GM21825 (cell line): ENCODE data around the gene CSMD2.

Source experiments
- ATAC-seq: cut with Tn5 transposase; IDR thresholded peaks from one replicate; pipeline ENCODE4 v1.9.1; 2021; ENCODE audit warnings: mild to moderate bottlenecking, moderate library complexity; ENCODE audit not compliant: unreplicated experiment

Gene CSMD2

DNA sequence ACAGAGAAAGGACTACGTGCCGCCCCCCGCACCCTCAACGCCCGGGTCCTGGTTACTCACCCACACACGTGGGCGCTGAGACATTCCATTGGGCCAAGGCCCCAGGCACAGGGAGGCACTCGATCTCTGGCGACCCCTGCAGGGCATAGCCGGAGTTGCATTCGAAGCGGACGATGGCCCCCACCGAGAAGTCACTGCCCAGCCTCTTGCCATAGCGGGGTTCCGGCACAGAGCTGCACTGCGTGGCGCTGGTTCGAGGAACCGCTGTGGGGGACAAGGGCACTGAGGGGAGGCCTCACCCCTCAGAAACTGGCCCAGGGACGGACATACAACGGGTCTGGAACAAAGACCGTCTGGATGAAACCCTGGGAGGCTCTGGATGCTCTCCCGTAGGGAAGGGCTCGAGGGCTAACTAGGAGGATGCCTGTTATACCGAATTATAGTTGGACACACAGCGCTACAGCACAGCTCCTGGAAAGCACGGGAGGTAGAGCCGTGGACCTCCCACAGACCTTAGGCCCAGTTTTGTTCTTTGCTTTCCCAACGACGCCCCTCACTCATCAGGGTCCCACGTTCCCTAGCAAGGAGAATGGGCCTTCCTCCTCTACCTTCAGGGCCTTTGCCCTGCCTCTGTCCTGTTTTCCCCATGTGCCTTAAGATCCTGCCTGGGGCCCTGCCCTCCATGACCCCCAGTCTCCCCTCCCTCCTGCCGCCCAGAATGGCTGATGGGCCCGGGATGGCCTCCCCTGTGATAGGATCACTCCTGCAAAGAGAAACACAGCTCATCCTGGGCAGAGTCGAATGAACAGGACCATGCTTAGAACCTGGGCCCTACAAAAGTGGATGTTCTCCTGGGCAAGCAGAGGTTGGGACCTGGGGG is 539.8 kb downstream of the CSMD2 start:
- no peak for ATAC-seq

DNA sequence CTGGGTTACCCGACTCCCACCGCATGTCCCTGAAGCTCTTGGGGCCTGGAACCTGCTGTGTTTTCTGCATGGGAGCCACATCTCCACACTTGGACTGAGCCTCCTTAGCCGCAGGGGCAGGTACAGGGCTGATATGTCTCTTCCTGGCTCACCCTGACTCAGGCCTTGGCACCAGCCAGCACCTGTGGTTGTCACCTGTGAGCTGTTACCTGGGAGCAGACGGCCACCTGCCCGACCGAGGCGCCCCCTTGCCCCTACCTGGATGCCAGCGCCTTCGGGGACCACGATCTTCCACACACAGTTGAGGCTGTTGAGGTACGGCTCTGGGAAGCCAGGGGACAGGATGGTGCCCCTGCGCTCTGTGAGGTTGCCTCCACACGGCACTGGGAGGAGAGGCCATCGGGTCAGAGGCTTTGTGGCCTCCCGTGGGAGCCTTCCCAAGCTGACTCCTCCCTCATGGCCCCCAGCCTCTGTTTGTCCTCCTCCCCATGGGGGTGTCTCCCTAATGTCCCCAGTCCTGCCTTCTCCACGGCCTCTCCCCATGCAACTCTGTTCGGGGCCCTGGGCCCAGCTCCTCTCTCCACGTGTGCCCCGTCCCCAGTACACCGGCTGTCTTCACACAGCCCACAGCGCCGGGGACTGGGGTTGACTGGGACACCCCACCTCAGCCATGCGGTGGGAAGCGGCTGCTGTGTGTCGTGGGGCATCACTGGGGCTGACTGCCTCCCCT is 540.6 kb downstream of the CSMD2 start:
- ATAC-seq: no peak

DNA sequence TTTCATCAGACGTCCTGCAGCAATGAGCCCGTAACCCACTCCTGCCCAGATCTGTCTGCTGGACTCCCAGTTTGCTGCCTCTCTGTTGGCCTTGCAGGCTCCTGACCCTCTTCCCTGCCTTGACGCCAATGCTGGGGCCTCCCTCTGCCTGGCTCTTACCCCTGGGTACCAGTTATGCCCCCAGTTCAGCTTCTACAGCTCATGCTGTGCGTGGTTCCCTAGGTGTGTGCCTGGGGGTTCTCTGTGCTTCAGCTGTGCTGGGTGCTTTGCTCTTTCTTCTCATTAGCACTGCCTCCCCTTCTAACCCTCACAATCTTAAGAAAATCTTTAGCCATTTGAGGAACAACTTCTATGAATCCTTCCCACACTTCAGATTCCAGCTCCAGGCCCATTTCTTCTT is 541.2 kb downstream of the CSMD2 start:
- ATAC-seq: no peak

DNA sequence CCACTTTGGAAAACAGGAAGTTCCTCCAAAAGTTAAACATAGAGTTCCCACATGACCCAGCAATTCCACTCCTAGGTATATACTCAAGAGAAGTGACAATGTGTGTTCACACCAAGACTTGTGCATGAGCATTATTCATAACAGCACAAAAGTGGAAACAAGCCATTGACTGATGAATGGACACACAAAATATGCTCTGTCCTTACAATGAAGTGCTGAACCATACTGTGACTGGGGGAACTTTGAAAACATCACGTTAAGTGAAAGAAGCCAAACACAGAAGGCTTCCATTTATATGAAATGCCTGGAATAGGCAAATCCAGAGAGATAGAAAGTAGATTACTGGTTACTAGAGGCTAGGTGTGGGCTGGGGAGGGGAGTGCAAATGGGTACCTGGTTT is 542.3 kb downstream of the CSMD2 start:
- no peak for ATAC-seq

DNA sequence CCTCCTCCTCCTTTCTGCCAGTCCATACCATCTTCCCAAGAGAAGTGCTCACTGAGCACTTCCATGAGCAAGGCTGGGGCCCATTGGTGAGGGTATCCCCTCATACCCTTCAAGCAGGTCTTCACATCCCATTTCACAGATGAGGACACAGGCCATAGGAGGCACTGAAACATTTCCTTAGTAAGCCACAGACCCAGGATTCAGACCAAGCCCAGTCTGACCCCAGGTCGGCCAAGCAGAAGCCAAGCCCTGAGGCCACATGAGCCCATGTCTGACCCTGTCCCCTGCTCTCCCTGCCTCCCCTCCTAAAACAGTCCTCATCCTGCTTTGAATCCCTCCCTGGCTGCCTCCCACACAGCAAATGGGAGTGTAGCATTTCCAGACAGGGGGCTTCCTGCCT is 546.4 kb downstream of the CSMD2 start:
- no peak for ATAC-seq

DNA sequence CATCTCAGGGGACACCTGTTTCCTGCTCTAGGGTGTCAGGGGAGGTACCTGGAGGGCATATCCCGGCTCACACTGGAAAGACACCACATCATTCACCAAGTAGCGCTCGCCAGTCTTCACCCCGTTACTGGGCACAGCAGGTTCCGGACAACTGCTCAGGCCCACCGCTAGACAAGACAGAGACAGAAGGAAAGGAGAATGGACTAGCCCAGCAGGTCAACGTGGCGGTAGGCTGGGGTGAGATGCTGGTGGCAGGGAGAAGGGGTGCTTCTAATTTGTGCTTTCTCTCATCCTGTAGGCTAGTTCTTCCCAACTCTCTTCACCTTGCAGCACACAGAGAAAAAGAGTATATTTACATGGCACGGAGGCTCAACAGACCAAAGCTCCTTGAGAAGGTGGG is 547.6 kb downstream of the CSMD2 start:
- ATAC-seq: no peak

DNA sequence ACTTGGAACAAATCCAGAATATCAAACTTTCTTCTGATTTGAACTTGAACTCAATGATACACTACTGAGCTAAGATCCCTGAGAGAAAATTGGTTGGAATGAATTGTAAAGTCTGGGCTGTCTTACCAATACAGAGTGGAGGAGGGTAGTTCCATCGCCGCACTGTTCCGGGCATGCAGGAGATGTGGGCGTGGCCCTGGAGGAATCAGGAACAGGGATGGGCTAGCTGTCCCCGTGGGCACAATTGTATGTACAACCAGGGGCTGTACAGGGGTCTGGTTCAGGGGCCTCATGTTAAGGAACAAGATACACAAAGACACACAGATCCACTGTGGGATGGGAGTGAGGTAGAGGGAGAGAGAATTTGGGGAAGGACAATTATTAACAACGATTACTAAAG is 548.2 kb downstream of the CSMD2 start:
- ATAC-seq: no peak

DNA sequence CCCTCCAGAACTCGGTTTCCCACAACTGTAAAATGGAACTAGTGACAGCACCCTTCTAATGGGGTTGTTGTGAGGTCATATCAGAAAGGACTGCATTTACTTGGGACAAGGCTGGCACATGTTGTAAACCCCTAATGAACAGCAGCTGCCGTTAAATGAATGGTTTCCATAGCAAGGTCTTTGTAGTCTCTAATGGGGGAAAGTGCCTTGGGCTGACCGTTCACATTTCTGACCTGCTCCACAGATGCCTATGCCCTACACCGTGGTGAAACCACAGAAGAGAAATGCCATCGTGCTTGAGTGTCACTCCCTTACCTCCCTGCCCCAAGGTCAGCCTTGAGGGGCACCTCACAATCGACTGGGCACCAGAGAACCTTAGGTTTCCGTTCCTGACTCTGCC is 549.5 kb downstream of the CSMD2 start:
- ATAC-seq: no peak

DNA sequence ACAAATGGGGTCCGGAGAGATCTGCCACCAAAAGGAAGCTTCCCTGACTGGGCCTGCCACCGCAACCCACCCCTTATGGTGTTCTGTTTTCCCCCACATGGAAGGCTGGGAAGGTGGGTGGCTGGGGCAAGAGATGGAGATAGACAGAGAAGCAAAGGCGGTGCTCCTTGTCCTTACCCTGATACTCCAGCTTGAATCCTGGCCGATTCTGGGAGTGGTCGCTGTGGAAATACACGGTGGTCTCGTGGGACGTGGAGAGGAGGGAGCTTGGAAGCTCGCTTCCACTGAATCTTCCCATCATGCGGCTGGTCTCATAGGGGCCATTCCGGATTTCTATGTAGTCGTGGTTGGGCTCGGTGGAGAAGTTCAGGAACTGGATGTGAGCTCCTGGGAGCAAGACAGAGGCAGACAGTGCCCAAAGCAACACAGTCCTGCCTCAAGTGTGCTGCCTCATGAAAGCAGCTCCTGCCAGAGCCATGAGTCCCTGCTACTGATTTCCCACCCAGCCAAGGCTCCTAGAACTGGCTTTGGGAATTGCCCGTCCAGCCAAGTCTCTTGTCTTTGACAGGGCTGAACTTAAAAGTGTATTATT is 554.1 kb downstream of the CSMD2 start:
- no peak for ATAC-seq

DNA sequence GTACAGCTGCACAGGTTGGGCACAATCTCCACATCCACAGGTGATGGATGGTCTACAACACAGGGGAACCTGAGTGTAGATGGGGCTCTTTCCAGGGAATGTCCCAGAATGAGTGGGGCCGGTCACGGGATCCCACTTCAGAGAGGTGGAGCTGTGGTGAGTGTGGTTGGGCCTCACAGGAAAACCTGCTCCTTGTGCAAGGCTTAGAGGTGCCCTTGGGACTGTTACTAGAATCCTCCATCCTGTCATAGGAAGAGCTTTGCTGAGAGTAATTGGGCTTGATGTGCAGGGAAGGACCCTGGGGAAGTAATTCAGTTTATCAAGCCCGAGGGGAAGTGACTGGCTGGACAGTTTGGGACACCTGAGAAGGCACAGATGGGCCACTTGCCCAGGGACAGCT is 554.6 kb downstream of the CSMD2 start:
- no peak for ATAC-seq

DNA sequence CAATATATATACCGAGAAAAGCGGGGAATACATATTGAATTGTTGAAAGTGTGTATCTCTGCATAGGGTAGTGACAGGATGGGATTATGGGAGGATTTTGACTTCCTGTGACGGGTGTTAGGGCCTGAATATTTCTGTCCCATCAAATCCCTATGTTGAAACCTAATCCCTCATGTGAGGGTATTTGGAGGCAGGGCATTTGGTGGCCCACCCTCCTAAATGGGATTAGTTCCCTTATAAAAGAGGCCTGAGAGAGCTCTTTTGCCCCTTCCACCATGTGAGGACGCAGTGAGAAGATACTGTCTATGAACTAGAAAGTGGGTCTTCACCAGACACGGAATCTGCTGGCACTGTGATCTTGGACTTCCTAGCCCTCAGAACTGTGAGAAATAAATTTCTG is 555.3 kb downstream of the CSMD2 start:
- no peak for ATAC-seq

DNA sequence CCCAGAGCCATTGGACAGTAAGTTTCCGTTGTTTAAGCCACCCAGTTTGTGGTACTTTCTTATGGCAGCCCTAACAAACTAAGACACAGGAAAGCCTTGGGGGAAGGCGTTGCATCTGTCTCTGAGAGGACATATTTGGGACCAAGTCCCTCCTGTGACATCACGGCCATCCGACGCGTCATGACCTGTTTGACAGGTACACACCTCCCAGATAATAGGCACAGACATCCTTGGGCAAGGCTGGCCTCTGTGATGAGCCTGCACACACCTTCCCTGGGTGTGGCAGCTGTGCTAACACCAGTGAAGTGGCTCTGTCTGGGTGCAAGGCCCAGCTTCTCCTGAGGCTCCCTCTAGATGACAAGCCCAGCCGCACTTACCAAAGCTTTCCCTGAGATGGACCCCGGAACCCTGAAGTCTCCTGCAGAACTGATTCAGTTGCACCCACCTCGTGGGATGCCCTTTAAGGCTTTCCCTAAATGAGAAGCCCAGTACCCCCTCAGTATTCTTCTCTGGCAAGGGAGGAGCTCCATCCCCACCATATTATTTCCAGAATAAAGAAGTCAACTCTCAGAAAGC is 556.1 kb downstream of the CSMD2 start:
- ATAC-seq: no peak

DNA sequence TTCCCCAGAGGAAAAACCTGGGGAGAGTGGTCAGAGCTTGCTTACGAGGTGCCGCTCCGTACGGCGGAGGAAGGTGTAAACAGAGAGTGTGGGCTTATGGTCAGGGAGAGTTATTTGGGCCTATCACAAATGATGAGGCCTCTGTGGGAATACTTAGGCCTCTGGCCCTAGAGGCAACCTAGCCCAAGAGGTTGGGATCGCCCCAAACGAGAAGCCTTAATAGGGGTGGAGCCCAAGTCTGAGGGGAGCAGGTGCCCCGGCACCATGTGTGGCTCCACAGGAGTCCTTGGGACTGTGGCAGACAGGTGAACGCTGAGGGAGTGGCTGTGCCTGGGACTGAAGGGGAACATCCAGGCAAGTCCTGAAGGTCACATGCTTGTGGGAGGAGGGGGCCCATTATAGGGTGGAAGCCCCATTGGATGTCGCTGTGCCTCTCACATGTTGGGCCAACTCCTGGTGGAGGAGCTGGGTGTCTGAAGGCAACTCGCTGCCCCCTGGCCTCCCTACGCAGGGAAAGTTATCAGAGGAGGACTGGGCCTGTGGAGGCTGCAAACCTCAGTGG is 557.5 kb downstream of the CSMD2 start:
- ATAC-seq: no peak

DNA sequence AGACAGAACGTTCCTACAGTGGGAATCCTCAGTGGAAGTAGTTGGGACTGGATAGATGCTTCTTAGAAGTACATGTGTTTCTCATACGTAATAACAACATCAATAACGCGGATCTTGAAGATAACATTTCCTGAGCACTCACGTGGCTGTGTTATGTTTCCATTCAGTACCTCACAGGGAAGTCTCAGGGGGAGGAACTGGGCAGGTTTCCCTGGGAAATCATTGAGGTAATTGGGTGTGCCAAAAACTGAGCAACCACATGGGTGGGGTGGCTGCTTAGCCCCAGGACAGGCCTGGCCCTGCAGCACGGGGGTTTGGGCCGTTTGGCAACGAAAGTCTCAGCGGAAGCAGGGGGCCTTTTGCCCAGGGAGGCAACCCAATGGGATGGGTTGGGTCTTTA is 558.8 kb downstream of the CSMD2 start:
- ATAC-seq: no peak

DNA sequence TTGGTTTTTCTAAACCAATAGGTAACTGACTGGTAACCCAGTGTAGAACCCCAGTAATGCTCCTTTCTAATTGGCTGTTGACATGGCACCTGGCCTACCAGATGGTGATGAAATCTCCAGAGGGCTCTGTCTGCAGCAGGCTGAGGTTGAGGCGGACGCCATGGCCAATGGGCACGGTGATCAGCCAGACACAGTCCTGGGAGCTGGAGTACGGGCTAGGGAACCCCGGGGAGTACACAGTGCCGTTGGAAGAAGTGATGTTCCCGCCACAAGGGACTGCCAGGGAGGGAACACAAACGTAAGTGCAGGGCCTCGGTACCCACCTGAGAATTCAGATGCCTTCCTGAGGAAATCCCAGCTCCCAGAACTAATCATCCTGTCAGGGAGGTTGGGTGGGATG is 562.8 kb downstream of the CSMD2 start:
- ATAC-seq: no peak

DNA sequence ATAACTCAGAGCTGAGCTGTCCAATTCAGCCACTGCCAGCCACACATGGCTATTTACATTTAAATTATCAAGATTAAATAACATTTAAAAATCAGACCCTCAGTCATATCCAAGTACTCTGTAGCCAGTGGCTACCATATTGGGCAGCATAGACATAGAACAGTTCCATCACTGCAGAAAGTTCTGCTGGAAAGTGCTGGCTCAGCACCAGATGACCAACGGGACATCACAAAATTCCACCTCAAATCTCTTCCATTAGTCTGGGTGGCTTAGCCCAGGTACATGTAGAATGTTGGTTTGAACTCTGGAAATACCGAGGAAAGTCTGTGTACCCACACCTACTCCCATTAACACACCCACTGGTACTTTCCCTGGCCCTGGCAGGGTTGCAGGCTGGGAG is 563.3 kb downstream of the CSMD2 start:
- ATAC-seq: no peak

DNA sequence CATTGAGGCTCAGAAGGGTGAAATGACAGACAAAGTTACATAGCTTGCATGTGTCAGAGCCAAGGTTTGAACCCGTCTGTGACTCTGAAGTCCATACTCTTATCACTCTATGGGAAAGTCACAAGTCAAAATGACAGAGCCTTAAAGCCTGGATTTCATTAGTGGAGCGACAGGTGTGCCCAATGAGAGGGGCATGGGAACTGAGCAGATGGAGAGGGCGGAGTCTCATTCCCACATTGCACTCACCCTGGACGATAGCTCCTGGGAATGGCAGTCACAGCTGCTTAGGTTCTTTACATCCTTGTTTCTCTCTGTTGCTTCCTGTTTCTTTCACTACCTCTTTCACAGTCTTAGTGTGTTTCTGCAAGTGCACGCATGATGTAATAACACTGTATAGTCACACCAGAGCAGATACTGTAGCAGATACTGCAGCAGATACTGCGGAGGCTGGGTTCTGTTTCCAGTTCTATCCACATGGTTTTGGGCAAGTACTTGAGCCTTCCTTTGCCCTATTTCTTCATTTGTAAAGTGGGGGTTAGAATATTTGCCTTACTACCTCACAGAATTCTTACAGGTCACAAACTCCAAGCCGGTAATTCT is 565.4 kb downstream of the CSMD2 start:
- ATAC-seq: no peak

DNA sequence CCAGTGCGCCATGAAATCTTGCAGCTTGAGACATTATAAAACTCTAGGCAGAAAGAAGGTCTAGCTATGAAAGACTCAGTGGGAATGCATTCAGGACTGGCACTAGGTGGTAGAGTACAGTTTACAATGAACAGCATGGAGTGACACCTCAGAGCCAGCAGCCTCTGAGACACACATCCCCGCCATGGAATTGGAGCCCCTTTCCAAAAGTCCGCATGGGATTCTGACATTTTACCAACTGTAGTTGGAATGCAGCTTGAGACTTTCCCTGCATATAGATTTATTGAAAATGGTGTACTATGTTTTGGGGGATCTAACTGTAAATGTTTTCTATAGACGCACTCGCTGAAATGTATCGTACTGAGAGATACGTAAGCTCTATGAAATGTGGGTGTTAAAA is 576.3 kb downstream of the CSMD2 start:
- no peak for ATAC-seq

DNA sequence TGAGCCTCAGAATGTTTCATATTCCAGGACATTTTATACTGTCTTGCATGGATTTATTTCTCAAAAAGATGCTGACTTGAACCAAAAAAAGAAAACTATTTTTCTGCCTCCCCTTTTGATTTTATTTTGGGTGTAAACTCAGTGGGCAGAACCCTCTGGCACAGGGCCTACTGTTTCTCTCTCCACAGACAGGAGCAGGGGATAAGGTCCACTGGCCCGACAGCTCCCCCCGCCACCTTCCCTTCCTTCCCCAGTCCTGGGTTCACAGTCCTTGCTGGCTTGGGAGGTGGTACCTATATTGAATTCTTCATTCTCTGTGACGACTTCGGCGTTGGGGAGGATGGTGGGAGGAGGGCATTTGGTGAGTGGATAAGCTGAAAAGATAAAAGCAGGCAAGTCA is 578.2 kb downstream of the CSMD2 start:
- ATAC-seq: no peak

DNA sequence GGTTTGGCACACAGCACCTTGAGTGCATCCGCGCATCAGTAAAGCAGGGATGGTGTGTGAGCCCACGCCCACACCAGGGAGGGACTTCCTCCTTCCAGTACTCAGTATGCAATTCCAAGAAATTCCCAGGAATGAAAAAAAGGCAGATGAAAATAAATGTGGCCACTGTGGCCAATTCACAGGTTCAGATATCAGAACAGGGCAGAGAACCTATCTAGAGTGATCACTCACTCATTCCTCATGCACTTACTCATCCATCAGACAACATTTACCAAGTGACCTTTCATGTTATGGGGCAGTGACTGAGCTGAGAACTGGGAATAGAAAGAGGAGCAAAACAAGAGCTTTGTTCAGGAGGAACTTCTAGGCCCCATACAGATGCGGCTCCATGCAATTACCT is 578.9 kb downstream of the CSMD2 start:
- ATAC-seq: no peak

DNA sequence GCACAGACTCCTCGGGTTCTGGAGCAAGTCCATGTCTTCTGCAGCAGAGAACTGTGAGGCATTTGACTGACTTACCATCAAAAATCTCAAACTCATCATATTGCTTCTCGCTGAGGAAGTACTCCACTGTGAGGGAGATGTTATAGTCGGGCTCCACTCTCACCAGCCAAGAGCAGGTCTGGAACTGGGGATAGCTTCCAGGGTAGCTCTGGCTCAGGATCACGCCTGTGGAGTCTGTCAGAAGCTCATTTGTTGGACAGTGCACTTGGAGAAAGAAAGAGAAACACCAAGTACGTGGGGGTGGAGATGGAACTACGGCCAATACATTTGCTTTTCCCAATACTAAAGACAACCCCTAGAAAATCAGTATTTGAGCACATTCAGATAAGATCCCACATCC is 581.5 kb downstream of the CSMD2 start:
- no peak for ATAC-seq
